A549 (cell line): ENCODE measurements around the gene GRIN2B. TPM values are rescaled to one million over a fixed set of nuclear protein-coding genes. Genes with fewer than 3 reads are reported as not detected.

Experiments
- ATAC-seq, 2 experiments: fragments of 200-7000 bp in 1 of 2; fragments of >200 bp in 1 of 2; cut with Nextera tagmentation in 1 of 2; cut with Tn5 transposase in 1 of 2; 3 replicates each; pipeline versions ENCODE4 v1.8.0 to v1.9.1; 2018 to 2020; ENCODE audit warnings: mild to moderate bottlenecking in 1 of 2, moderate library complexity in 1 of 2
- CTCF ChIA-PET: fragments of 300-600 bp; sonication (Branson Sonifier 250); formaldehyde crosslinking; extraction: SDS; loops from one replicate; lab custom pipeline; 2021; ENCODE audit warnings: antibody characterized with exemption, inconsistent platforms; lab: Yijun Ruan, JAX
- POLR2A ChIA-PET: fragments of 350-600 bp; formaldehyde crosslinking; extraction: SDS; loops from one replicate; lab custom pipeline; 2021; ENCODE audit warnings: antibody characterized with exemption, inconsistent platforms; lab: Yijun Ruan, JAX
- DNase-seq, 2 experiments: peaks; one replicate each; pipeline versions ENCODE4 v3.0.0 to v3.0.0-alpha.2; 2011 to 2016; ENCODE audit warnings: low read depth in 1 of 2, low spot score in 1 of 2
- FAIRE-seq: peaks from 2 replicates; lab custom pipeline; 2011; peaks lifted over from hg19 to GRCh38; lab: Jason Lieb, UNC
- H3K27ac ChIP-seq, 2 experiments: fragments of >200 bp; sonication (Bioruptor Twin); formaldehyde crosslinking; 3 replicates each; pipeline ENCODE4 v1.5.1; 2016 to 2017
- H3K4me1 ChIP-seq: fragments of >200 bp; sonication (Bioruptor Twin); formaldehyde crosslinking; 3 replicates; pipeline ENCODE4 v1.6.1; 2016
- H3K4me2 ChIP-seq: fragments of >200 bp; sonication (Bioruptor Twin); formaldehyde crosslinking; 3 replicates; pipeline ENCODE4 v1.6.1; 2016
- H3K4me3 ChIP-seq: fragments of >200 bp; sonication (Bioruptor Twin); formaldehyde crosslinking; 3 replicates; pipeline ENCODE4 v1.5.1; 2016
- H3K9me3 ChIP-seq: fragments of >200 bp; sonication (Bioruptor Twin); formaldehyde crosslinking; 3 replicates; pipeline ENCODE4 v1.6.1; 2016
- BHLHE40 ChIP-seq: IDR thresholded peaks from 2 replicates; pipeline ENCODE4 v1.6.1; 2012; ENCODE audit warnings: low read depth, low read length, inconsistent platforms
- CBX2 ChIP-seq: fragments of 200-600 bp; sonication (generic); IDR thresholded peaks from 2 replicates; pipeline ENCODE4 v1.6.1; 2016; ENCODE audit warnings: low read depth, mild to moderate bottlenecking, borderline replicate concordance
- CBX8 ChIP-seq: fragments of 200-600 bp; sonication (generic); IDR thresholded peaks from 2 replicates; pipeline ENCODE4 v1.6.1; 2016
- CEBPB ChIP-seq, 2 experiments: fragments of >200 bp in 1 of 2; sonication (Bioruptor Twin) in 1 of 2; formaldehyde crosslinking in 1 of 2; IDR thresholded peaks; 2 replicates each; pipeline ENCODE4 v1.6.1; 2012 to 2016
- CHD2 ChIP-seq: fragments of 150-350 bp; IDR thresholded peaks from 2 replicates; pipeline ENCODE4 v1.6.1; 2014; ENCODE audit warnings: low read length; ENCODE audit not compliant: partially characterized antibody
- CTCF ChIP-seq: fragments of >200 bp; sonication (Bioruptor Twin); formaldehyde crosslinking; IDR thresholded peaks from 3 replicates; pipeline ENCODE4 v1.5.1; 2016
- EHMT2 ChIP-seq: fragments of 200-600 bp; sonication (generic); IDR thresholded peaks from 2 replicates; pipeline ENCODE4 v1.6.1; 2016; ENCODE audit warnings: antibody characterized with exemption, low read depth, mild to moderate bottlenecking, moderate library complexity
- FOSB ChIP-seq: fragments of 250-450 bp; sonication (Bioruptor Pico); IDR thresholded peaks from 2 replicates; pipeline ENCODE4 v1.5.0; 2020; ENCODE audit warnings: mild to moderate bottlenecking, moderate library complexity
- FOXS1 ChIP-seq: fragments of 250-450 bp; sonication (Bioruptor Pico); IDR thresholded peaks from 2 replicates; pipeline ENCODE4 v1.5.0; 2020; ENCODE audit warnings: mild to moderate bottlenecking, moderate library complexity
- HDAC2 ChIP-seq: fragments of 200-600 bp; sonication (generic); IDR thresholded peaks from 2 replicates; pipeline ENCODE4 v1.6.1; 2016
- HEYL ChIP-seq: fragments of 250-450 bp; sonication (Bioruptor Pico); IDR thresholded peaks from 2 replicates; pipeline ENCODE4 v1.8.0; 2021; ENCODE audit warnings: mild to moderate bottlenecking, moderate library complexity
- HOXB5 ChIP-seq: fragments of 250-450 bp; sonication (Bioruptor Pico); IDR thresholded peaks from 2 replicates; pipeline ENCODE4 v1.5.0; 2020; ENCODE audit warnings: mild to moderate bottlenecking, moderate library complexity
- JUN ChIP-seq, 2 experiments: fragments of >200 bp; sonication (Bioruptor Twin); formaldehyde crosslinking; IDR thresholded peaks; 2 replicates in 1 of 2; 3 replicates in 1 of 2; pipeline ENCODE4 v1.6.1; 2016 to 2017
- JUNB ChIP-seq: fragments of >200 bp; sonication (Bioruptor Twin); formaldehyde crosslinking; IDR thresholded peaks from 2 replicates; pipeline ENCODE4 v1.6.1; 2016
- KDM1A ChIP-seq: fragments of 200-600 bp; sonication (generic); IDR thresholded peaks from 2 replicates; pipeline ENCODE4 v1.6.1; 2016; ENCODE audit warnings: low read depth, mild to moderate bottlenecking
- KDM5A ChIP-seq: fragments of 200-600 bp; sonication (generic); IDR thresholded peaks from 2 replicates; pipeline ENCODE4 v1.6.1; 2016; ENCODE audit warnings: antibody characterized with exemption, mild to moderate bottlenecking
- MAX ChIP-seq: IDR thresholded peaks from 2 replicates; pipeline ENCODE4 v1.6.1; 2012
- NFE2L2 ChIP-seq: fragments of 150-350 bp; conservative IDR thresholded peaks from 2 replicates; pipeline ENCODE4 v1.6.1; 2014; ENCODE audit warnings: low read length
- NPAS2 ChIP-seq: fragments of 250-450 bp; sonication (Bioruptor Pico); IDR thresholded peaks from 2 replicates; pipeline ENCODE4 v1.8.0; 2022; ENCODE audit warnings: mild to moderate bottlenecking, moderate library complexity, borderline replicate concordance
- PBX3 ChIP-seq: IDR thresholded peaks from 2 replicates; pipeline ENCODE4 v1.6.1; 2012
- POLR2A ChIP-seq: IDR thresholded peaks from 2 replicates; pipeline ENCODE4 v1.6.1; 2012; ENCODE audit warnings: mild to moderate bottlenecking, low read length
- SREBF2 ChIP-seq: fragments of 450-650 bp; IDR thresholded peaks from 2 replicates; pipeline ENCODE4 v1.6.1; 2014; ENCODE audit warnings: mild to moderate bottlenecking, moderate library complexity
- USF2 ChIP-seq: fragments of 450-650 bp; IDR thresholded peaks from 2 replicates; pipeline ENCODE4 v1.6.1; 2014; ENCODE audit warnings: antibody characterized with exemption
- ZSCAN20 ChIP-seq: fragments of 250-450 bp; sonication (Bioruptor Pico); IDR thresholded peaks from 2 replicates; pipeline ENCODE4 v1.8.0; 2022; ENCODE audit warnings: mild to moderate bottlenecking, moderate library complexity
- WGBS: methylation state at CpG from one replicate; pipeline ENCODE4 v1.1.6; 2017; ENCODE audit errors: missing lambda C conversion rate; 5-methylcytosine and 5-hydroxymethylcytosine counted together
- polyA plus RNA-seq, 4 experiments: library from polyadenylated mRNA; depleted of rRNA in 3 of 4; stranded (reverse); fragments of >200 nt; fragmentation: RNase III in 1 of 4; extraction: RNeasy Plus Mini Kit Qiagen cat#74134 plus additional on column Dnase treatment in 1 of 4; gene quantifications; 2 replicates in 3 of 4; 3 replicates in 1 of 4; pipeline ENCODE4 v1.2.3, GENCODE V29; 2011 to 2017
- TF ChIP-seq, protein P1 (sequence below): IDR thresholded peaks from 2 replicates; pipeline ENCODE4 v1.6.1; 2012; ENCODE audit warnings: low read depth, borderline replicate concordance

Gene GRIN2B
- polyA plus RNA-seq, 2 of the 4 experiments (the other 2 are of a cell fraction), result 2.4 to 3.2 TPM

- TF ChIP-seq FOSB (CRISPR knock-in tag) (no peak), JUN (IDR thresholded peaks at IDR 0.05) (peak; percentile 69 to 76; a peak in 4 of 5 replicates), JUNB (peak; percentile 80), KDM5A (no peak), CEBPB (IDR thresholded peaks at IDR 0.05) (peak in 1 of 2 experiments; percentile 67; a peak in 2 of 4 replicates), USF2 (no peak), PBX3 (no peak), NPAS2 (CRISPR knock-in tag) (no peak), FOXS1 (CRISPR knock-in tag) (no peak), MAX (peak; percentile 57), POLR2A (no peak), CTCF (no peak), KDM1A (no peak), NFE2L2 (0 out of 2 replicates have a peak, but pooled peaks have one; percentile 26), SREBF2 (no peak), CBX2 (no peak), ZSCAN20 (CRISPR knock-in tag) (no peak), HEYL (CRISPR knock-in tag) (peak; percentile 42; the same call in 1 of the 2 replicates), CHD2 (no peak), CBX8 (no peak), BHLHE40 (no peak), EHMT2 (no peak), HOXB5 (CRISPR knock-in tag) (peak; percentile 80), HDAC2 (no peak)
- TF ChIP-seq, protein P1, sequence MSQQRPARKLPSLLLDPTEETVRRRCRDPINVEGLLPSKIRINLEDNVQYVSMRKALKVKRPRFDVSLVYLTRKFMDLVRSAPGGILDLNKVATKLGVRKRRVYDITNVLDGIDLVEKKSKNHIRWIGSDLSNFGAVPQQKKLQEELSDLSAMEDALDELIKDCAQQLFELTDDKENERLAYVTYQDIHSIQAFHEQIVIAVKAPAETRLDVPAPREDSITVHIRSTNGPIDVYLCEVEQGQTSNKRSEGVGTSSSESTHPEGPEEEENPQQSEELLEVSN, result no peak
Observed at GRCh38 chr12:13950502-13950901, 30.9 kb downstream of the GRIN2B start (continued).

- H3K4me2 ChIP-seq, result no peak overlapping the region
- ATAC-seq (no peak), FAIRE-seq (no peak), DNase-seq (no peak)
- H3K4me3 ChIP-seq, result no peak overlapping the region
- CTCF ChIA-PET, result no interaction called here
- POLR2A ChIA-PET, result no interaction called here
- peaks cover 82% of the 10 kb centered on the region for H3K4me1 ChIP-seq
- H3K27ac ChIP-seq, result peak overlapping the region; percentile 92
- no peak for TF ChIP-seq ZSCAN20 (CRISPR knock-in tag)
- TF ChIP-seq FOXS1 (CRISPR knock-in tag), result no peak
- TF ChIP-seq JUN (IDR thresholded peaks at IDR 0.05), result no peak
- TF ChIP-seq, all 56 proteins: peak for 0
- no peaks in the 10 kb centered on the region for H3K9me3 ChIP-seq
- WGBS, result 86% methylated on average over 4 of the region's 4 CpGs
Observed at GRCh38 chr12:13948621-13949020, 32.8 kb downstream of the GRIN2B start.
